ENCODE measurements around the gene DEAF1.

GRCh38 chr11:697811-698311 is 2.8 kb upstream of the DEAF1 start:
- no peak for TF ChIP-seq CTCF (IDR thresholded peaks at IDR 0.05; ENCODE audit: insufficient read depth, low read depth, low read length)
- no peak for TF ChIP-seq EZH2 (IDR thresholded peaks at IDR 0.05; ENCODE audit: insufficient read depth, low read length)

All from astrocyte (in vitro differentiated cells and primary cell).